Measurements from ENCODE around the gene SEMA5A.

Gene SEMA5A

GRCh38 chr5:9157811-9158210 lies 388.1 kb downstream of the SEMA5A start:
- no peak for TF ChIP-seq CTCF (conservative IDR thresholded peaks at IDR 0.05; ENCODE audit: low read depth, low read length)
- DNase-seq (ENCODE audit: low read depth), result no peak

GRCh38 chr5:9157020-9157419 lies 388.9 kb downstream of the SEMA5A start:
- no peak overlapping the region for H3K4me3 ChIP-seq (ENCODE audit: low read depth, low read length)
- no peak for DNase-seq (ENCODE audit: low read depth)
- TF ChIP-seq CTCF (conservative IDR thresholded peaks at IDR 0.05; ENCODE audit: low read depth, low read length), result no peak

More at GRCh38 chr5:9157811-9158210, 388.1 kb downstream of the SEMA5A start:
- H3K4me3 ChIP-seq (ENCODE audit: low read depth, low read length), result no peak overlapping the region

- no peak overlapping the region for H3K4me3 ChIP-seq (ENCODE audit: low read depth, low read length)
- TF ChIP-seq CTCF (conservative IDR thresholded peaks at IDR 0.05; ENCODE audit: low read depth, low read length), result peak; percentile 78
- peak; percentile 79 for DNase-seq (ENCODE audit: low read depth)
Measured at GRCh38 chr5:9156282-9156681, 389.6 kb downstream of the SEMA5A start.

- no peak for TF ChIP-seq CTCF (conservative IDR thresholded peaks at IDR 0.05; ENCODE audit: low read depth, low read length)
- DNase-seq (ENCODE audit: low read depth), result no peak
- H3K4me3 ChIP-seq (ENCODE audit: low read depth, low read length), result no peak overlapping the region
Measured at GRCh38 chr5:9151684-9152427, 394.0 kb downstream of the SEMA5A start.

GRCh38 chr5:9149988-9150387 lies 395.9 kb downstream of the SEMA5A start:
- H3K4me3 ChIP-seq (ENCODE audit: low read depth, low read length), result no peak overlapping the region
- TF ChIP-seq CTCF (conservative IDR thresholded peaks at IDR 0.05; ENCODE audit: low read depth, low read length), result no peak
- no peak for DNase-seq (ENCODE audit: low read depth)

- H3K4me3 ChIP-seq (ENCODE audit: low read depth, low read length), result no peak overlapping the region
- no peak for DNase-seq (ENCODE audit: low read depth)
- TF ChIP-seq CTCF (conservative IDR thresholded peaks at IDR 0.05; ENCODE audit: low read depth, low read length), result no peak
Measured at GRCh38 chr5:9148242-9148641, 397.6 kb downstream of the SEMA5A start.

- DNase-seq (ENCODE audit: low read depth), result no peak
- H3K4me3 ChIP-seq (ENCODE audit: low read depth, low read length), result no peak overlapping the region
- no peak for TF ChIP-seq CTCF (conservative IDR thresholded peaks at IDR 0.05; ENCODE audit: low read depth, low read length)
Measured at GRCh38 chr5:9140711-9141110, 405.2 kb downstream of the SEMA5A start.

All from choroid plexus epithelial cell (primary cell).